NB4 (cell line): ENCODE data around the gene RABL6.

Experiments used
- DNase-seq: peaks from one replicate; pipeline ENCODE4 v3.0.0; 2010; ENCODE audit warnings: low read depth
- H3K4me3 ChIP-seq: one replicate; pipeline ENCODE4 v1.5.1; 2011; ENCODE audit warnings: mild to moderate bottlenecking, low read depth, low read length, moderate library complexity
- CTCF ChIP-seq: IDR thresholded peaks from one replicate; pipeline ENCODE4 v1.5.1; 2012; ENCODE audit warnings: low read depth, low read length
- MAX ChIP-seq: IDR thresholded peaks from 2 replicates; pipeline ENCODE4 v1.6.1; 2011; ENCODE audit warnings: low read depth, low read length
- MYC ChIP-seq: IDR thresholded peaks from 2 replicates; pipeline ENCODE4 v1.6.1; 2011; ENCODE audit warnings: low read depth, low read length
- POLR2A ChIP-seq: IDR thresholded peaks from 2 replicates; pipeline ENCODE4 v1.6.1; 2011; ENCODE audit warnings: mild to moderate bottlenecking; ENCODE audit not compliant: insufficient read length; ENCODE audit errors: extremely low read depth

The RABL6 gene

DNA sequence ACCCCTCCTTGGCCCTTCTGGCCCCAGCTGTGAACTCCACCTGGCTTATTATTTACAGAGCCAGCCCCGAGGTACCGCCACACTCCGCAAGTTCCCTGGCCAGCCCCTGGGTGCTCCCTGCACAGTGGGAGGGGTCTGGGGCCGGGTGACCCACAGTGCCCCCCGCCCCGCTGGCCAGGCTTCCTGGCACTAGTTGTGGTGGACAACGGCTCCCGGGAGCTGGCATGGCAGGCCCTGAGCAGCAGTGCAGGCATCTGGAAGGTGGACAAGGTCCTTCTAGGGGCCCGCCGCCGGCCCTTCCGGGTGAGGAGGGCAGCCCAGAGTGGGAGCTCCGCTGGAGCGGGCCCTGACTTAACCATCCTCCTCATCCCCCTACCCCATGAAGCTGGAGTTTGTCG, 48.3 kb downstream of the RABL6 start:
- no peak for TF ChIP-seq MAX
- TF ChIP-seq MYC, result no peak
- TF ChIP-seq POLR2A, result no peak
- TF ChIP-seq CTCF, result no peak
- H3K4me3 ChIP-seq, result no peak overlapping the region
- no peak for DNase-seq

GRCh38 chr9:136856541-136857141, 48.9 kb downstream of the RABL6 start:
- DNase-seq, result no peak
- TF ChIP-seq POLR2A, result no peak
- TF ChIP-seq CTCF, result peak; percentile 9
- TF ChIP-seq MAX, result no peak
- TF ChIP-seq MYC, result no peak
- H3K4me3 ChIP-seq, result no peak overlapping the region

GRCh38 chr9:136857166-136857565, 49.4 kb downstream of the RABL6 start:
- no peak for TF ChIP-seq MAX
- TF ChIP-seq MYC, result no peak
- no peak for TF ChIP-seq POLR2A
- no peak for TF ChIP-seq CTCF
- DNase-seq, result no peak
- no peak overlapping the region for H3K4me3 ChIP-seq

DNA sequence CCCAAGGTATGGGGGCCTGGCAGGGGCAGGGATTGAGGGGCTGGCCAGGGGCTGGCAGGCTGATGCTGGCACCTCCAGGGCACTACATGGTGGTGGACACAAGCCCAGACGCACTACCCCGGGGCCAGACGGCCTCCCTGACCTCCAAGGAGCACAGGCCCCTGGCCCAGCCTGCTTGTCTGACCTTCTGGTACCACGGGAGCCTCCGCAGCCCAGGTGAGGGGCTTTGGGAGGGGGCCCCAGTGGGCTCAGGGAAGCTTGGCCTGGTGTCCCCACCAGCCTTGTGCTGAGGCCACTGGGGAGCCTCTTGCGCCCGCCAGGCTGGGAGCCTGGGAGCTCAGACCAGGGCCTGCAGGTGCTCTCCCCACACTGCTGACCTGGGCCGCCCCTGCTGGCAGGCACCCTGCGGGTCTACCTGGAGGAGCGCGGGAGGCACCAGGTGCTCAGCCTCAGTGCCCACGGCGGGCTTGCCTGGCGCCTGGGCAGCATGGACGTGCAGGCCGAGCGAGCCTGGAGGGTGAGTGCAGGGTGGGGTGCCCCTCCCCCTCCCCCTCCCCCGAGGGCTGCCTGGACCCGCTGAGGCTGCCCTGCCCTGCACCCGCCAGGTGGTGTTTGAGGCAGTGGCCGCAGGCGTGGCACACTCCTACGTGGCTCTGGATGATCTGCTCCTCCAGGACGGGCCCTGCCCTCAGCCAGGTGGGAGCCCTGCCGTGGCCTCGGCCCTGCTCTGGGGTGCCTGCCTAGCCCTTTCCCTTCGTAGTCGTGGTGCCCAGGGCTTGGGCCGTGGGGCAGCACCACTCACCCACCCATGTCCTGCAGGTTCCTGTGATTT, 50.0 kb downstream of the RABL6 start:
- no peak for DNase-seq
- H3K4me3 ChIP-seq, result no peak overlapping the region
- TF ChIP-seq MYC, result no peak
- no peak for TF ChIP-seq CTCF
- no peak for TF ChIP-seq MAX
- no peak for TF ChIP-seq POLR2A

DNA sequence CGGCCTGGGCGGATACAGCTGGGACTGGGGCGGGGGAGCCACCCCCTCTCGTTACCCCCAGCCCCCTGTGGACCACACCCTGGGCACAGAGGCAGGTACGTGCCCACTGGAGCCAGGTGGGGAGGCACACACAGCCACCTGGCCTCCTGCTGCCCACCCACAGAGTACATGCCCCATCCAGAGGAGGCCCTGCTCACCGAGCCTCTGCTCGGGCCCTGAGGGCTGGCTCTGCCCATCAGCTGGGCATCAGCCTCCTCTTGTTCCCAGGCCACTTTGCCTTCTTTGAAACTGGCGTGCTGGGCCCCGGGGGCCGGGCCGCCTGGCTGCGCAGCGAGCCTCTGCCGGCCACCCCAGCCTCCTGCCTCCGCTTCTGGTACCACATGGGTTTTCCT, 50.7 kb downstream of the RABL6 start:
- TF ChIP-seq MAX (no peak), MYC (no peak), POLR2A (no peak), CTCF (no peak)
- no peak overlapping the region for H3K4me3 ChIP-seq
- no peak for DNase-seq
